SKM-1 (cell line): Measurements from ENCODE around the gene TTC1.

Experiments
- DNase-seq: peaks from one replicate; lab custom pipeline; 2025; ENCODE audit not compliant: unreplicated experiment; lab: John Stamatoyannopoulos, UW

The TTC1 gene

GRCh38 chr5:160082614-160083500, 73.9 kb downstream of the TTC1 start:
- no peak for DNase-seq

DNA sequence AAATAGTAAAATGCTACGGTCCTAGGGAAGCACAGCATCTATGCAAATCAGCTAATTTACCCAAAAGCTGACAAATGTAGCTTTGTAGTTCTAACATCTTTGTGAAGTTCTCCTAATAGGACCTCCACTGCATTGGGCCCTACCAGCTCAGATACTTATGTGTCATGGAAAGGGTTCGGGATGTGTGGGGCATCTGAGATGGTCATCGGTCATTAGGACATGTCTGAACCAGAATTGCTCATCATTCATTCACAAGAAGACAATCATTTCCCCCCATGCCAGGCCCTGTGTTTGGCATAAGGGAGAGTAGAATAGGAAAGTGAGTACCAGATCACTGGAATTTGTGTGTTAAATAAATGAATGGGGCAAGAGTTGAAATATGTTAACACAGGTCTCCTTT, 74.6 kb downstream of the TTC1 start:
- no peak for DNase-seq

DNA sequence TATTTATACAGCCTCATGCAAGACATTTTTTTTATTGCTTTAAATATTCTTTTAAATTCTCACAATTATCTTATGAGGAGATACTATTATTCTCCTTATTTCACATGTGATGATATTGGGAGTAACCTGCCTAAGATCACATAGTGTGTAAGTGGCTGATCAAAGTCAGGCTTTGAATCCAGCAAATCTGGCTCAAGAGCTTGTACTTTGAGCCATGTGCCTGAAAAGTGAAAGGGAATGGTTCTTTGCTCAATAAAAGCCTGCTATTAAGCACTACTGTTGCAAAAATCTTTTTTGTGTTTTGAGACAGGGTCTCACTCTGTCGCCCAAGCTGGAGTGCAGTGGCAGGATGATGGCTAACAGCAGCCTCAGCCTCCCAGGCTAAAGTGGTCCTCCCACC, 75.2 kb downstream of the TTC1 start:
- DNase-seq = no peak

- DNase-seq = no peak
Measured at GRCh38 chr5:160087199-160087598, 78.3 kb downstream of the TTC1 start.

DNA sequence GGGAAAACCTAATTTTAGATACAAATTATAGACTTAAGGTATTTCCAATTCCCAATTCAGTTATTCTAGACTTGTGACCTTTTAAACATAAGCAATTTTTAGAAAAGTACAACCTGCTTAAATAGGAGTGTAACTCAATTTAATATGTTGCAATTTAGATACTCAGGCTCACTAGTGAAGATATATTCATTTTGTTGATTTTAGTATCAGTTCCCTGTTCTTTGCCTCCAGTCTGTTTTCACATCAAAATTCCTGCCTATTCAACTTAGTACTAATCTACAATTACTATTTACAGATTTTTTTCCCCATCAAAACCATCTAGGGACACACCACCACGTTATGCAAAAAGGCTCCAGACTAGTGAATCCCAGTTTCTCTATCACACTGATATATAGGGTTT, 79.9 kb downstream of the TTC1 start:
- no peak for DNase-seq

- no peak for DNase-seq
Measured at GRCh38 chr5:160089531-160089930, 80.6 kb downstream of the TTC1 start.

DNA sequence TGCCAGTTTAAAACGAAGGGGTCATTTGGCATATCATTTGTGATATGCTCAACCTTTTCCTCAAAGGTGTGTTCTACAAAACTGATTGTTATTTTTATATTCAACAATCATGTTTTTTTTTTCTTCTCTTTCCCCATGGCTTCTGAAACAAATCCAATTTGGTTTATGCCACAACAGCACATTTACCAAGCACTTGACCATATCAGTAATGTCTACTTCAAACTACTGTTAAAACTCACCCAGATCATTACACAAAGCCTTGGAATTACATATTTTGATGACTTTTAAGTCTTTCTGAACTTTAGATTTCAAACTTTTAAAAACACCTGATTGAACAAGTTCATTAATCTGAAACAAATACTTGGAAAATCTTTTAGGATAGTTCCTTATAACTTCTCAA, 81.1 kb downstream of the TTC1 start:
- no peak for DNase-seq

- no peak for DNase-seq
Measured at GRCh38 chr5:160092514-160092913, 83.6 kb downstream of the TTC1 start.

- DNase-seq = no peak
Measured at GRCh38 chr5:160092960-160093707, 84.2 kb downstream of the TTC1 start.

DNA sequence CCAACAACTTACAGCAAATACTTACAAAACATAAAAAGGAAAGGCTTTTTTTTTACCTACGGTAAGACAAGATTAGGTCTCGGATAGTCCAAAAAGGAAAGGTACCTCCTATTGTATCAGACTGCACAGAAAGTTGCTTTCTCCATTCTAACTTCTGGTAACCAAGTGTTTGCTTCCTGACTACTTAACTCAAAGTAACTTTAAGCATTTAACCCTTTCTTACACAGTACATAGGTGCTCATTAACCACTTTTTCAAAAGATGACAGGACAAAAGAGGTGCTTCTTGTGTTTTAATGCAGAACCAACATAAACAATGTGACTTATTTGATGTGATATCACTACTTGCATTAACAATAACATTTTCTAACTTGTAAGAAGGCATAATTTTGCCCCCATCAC, 87.2 kb downstream of the TTC1 start:
- DNase-seq = no peak

DNA sequence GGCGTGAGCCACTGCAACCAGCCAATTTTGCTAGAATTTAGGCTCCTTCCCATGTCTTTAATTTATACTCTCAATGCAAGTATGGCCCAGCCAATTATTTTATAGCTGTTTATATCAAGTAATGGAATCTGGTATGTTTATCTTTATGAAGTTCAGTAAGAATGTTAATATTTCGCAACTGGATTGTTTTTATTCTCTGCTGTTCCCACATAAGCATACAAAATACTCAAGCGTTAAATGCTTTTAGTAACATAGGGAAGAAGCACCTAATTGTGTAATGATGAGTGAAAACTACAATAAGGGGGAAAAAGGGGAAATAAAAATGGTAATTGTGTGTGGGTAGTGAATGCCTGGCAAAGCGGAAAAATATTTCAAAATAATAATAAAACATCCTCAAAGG, 89.1 kb downstream of the TTC1 start:
- no peak for DNase-seq

GRCh38 chr5:160105686-160106360, 96.9 kb downstream of the TTC1 start:
- DNase-seq = peak; percentile 42

GRCh38 chr5:160108124-160108523, 99.2 kb downstream of the TTC1 start:
- DNase-seq = no peak
